ENCODE measurements around the gene PRR20E. TPM values are rescaled to one million over a fixed set of nuclear protein-coding genes. Genes with fewer than 3 reads are reported as not detected.

The PRR20E gene
- total and polyA plus RNA-seq, 2 experiments from 2014 or later: not detected

- H4K20me1 ChIP-seq (replicated peaks; ENCODE audit: insufficient read depth): no peaks in the 10 kb centered on the region
- no peaks in the 10 kb centered on the region for H3K79me2 ChIP-seq (replicated peaks; ENCODE audit: insufficient read depth)
- no peak overlapping the region for H3K4me3 ChIP-seq
- Mint-ChIP-seq H3K4me3 (no peak overlapping the region), H3K4me1 (no peaks in the 10 kb centered on the region), H3K36me3 (ENCODE audit: low read depth) (no peaks in the 10 kb centered on the region), H3K27ac (no peak overlapping the region), H3K9me3 (no peaks in the 10 kb centered on the region), H3K27me3 (ENCODE audit: insufficient read depth, low read depth, poor library complexity) (no peaks in the 10 kb centered on the region)
- TF ChIP-seq CTCF (conservative IDR thresholded peaks at IDR 0.05; ENCODE audit: low read depth in 2 of 2) (no peak), EZH2 (IDR thresholded peaks at IDR 0.05; ENCODE audit: low read depth, unreplicated experiment) (no peak), ZNF114 (CRISPR knock-in tag; IDR thresholded peaks at IDR 0.05) (no peak), JUNB (IDR thresholded peaks at IDR 0.05; ENCODE audit: unreplicated experiment) (no peak), REST (IDR thresholded peaks at IDR 0.05; ENCODE audit: unreplicated experiment) (no peak), NANOG (IDR thresholded peaks at IDR 0.05; ENCODE audit: borderline replicate concordance) (no peak), POLR2AphosphoS5 (IDR thresholded peaks at IDR 0.05; ENCODE audit: low read depth) (no peak), ZNF462 (CRISPR knock-in tag; IDR thresholded peaks at IDR 0.05) (no peak), CREB1 (CRISPR knock-in tag; IDR thresholded peaks at IDR 0.05; ENCODE audit: low read depth) (no peak), ZNF331 (CRISPR knock-in tag; IDR thresholded peaks at IDR 0.05; ENCODE audit: low read depth) (no peak), ETS1 (IDR thresholded peaks at IDR 0.05) (no peak), EZH2phosphoT487 (IDR thresholded peaks at IDR 0.05; ENCODE audit: unreplicated experiment) (no peak), STAT1 (IDR thresholded peaks at IDR 0.05; ENCODE audit: unreplicated experiment) (no peak)
- DNase-seq (ENCODE audit: low spot score) (no peak), ATAC-seq (no peak)
- H3K27ac ChIP-seq (ENCODE audit: low read depth): no peak overlapping the region
- no peak overlapping the region for H2AFZ ChIP-seq
- H3K4me1 ChIP-seq (ENCODE audit: insufficient read depth): no peaks in the 10 kb centered on the region
- no peaks in the 10 kb centered on the region for H3K9me2 ChIP-seq (ENCODE audit: insufficient read depth)
- no peak overlapping the region for H3K4me2 ChIP-seq
- no peaks in the 10 kb centered on the region for H3K27me3 ChIP-seq (ENCODE audit: insufficient read depth)
- no peaks in the 10 kb centered on the region for H3K36me3 ChIP-seq (ENCODE audit: insufficient read depth)
- no peaks in the 10 kb centered on the region for H3F3A ChIP-seq (replicated peaks; ENCODE audit: low read depth)
Measured at GRCh38 chr13:57136093-57136492, 30.9 kb upstream of the PRR20E start.
